Astrocyte of the spinal cord (primary cell): ENCODE data around the gene USP31.
"Not testable (repeated sequence)": the region's sequence is repeated elsewhere in the genome, so short reads cannot be mapped to it uniquely, and the experiment has no call there.

ENCODE experiments used
- DNase-seq: peaks from one replicate; pipeline ENCODE4 v3.0.0; 2011; ENCODE audit warnings: low read depth, low spot score
- H3K4me3 ChIP-seq: 2 replicates; pipeline ENCODE4 v1.5.1; 2011; ENCODE audit warnings: low read depth, mild to moderate bottlenecking, low read length, moderate library complexity
- CTCF ChIP-seq: IDR thresholded peaks from 2 replicates; pipeline ENCODE4 v1.5.1; 2012; ENCODE audit warnings: low read depth, mild to moderate bottlenecking, low read length, inconsistent platforms
- in situ Hi-C: cut with HindIII; loops from 2 replicates; pipeline ENCODE4 v1.10.0; 2017; ENCODE audit warnings: low sequenced_read_pairs

Gene USP31

GRCh38 chr16:23145186-23145585, 4.1 kb downstream of the USP31 start:
- no peak for TF ChIP-seq CTCF
- DNase-seq, result peak; percentile 34
- in situ Hi-C loops, result no loop called here
- no peak overlapping the region for H3K4me3 ChIP-seq

GRCh38 chr16:23144393-23144792, 4.9 kb downstream of the USP31 start:
- in situ Hi-C loops, H3K4me3 ChIP-seq, DNase-seq: not testable (repeated sequence)

GRCh38 chr16:23143391-23143790, 5.9 kb downstream of the USP31 start:
- no peak for TF ChIP-seq CTCF
- in situ Hi-C loops, result no loop called here
- no peak overlapping the region for H3K4me3 ChIP-seq
- no peak for DNase-seq

GRCh38 chr16:23141959-23142740, 7.1 kb downstream of the USP31 start:
- no peak for DNase-seq
- in situ Hi-C loops, result no loop called here
- TF ChIP-seq CTCF, result no peak
- no peak overlapping the region for H3K4me3 ChIP-seq

- in situ Hi-C loops, result no loop called here
- DNase-seq, result no peak
- TF ChIP-seq CTCF, result no peak
- H3K4me3 ChIP-seq, result no peak overlapping the region
Measured at GRCh38 chr16:23141500-23141899, 7.8 kb downstream of the USP31 start.

- H3K4me3 ChIP-seq, result no peak overlapping the region
- no peak for TF ChIP-seq CTCF
- in situ Hi-C loops, result no loop called here
- no peak for DNase-seq
Measured at GRCh38 chr16:23141033-23141432, 8.2 kb downstream of the USP31 start.

GRCh38 chr16:23140107-23140506, 9.1 kb downstream of the USP31 start:
- in situ Hi-C loops, result no loop called here
- DNase-seq, result no peak
- TF ChIP-seq CTCF, result no peak
- H3K4me3 ChIP-seq, result no peak overlapping the region
